Kidney tubule cell (primary cell): ENCODE data around the gene PTGES3L.
"Not testable (repeated sequence)": the region's sequence is repeated elsewhere in the genome, so short reads cannot be mapped to it uniquely, and the experiment has no call there.

ENCODE experiments used
- DNase-seq: peaks from one replicate; pipeline ENCODE4 v3.0.0-alpha.2; 2018; ENCODE audit warnings: low spot score

Gene PTGES3L

GRCh38 chr17:42980274-42980765 is 440 bp upstream of the PTGES3L start, which contains the start of gene RUNDC1:
Gene RUNDC1 (plus strand): TSS chr17:42980565. CDS start chr17:42980577, 12 bp downstream.
- peak; percentile 91 for DNase-seq

DNA sequence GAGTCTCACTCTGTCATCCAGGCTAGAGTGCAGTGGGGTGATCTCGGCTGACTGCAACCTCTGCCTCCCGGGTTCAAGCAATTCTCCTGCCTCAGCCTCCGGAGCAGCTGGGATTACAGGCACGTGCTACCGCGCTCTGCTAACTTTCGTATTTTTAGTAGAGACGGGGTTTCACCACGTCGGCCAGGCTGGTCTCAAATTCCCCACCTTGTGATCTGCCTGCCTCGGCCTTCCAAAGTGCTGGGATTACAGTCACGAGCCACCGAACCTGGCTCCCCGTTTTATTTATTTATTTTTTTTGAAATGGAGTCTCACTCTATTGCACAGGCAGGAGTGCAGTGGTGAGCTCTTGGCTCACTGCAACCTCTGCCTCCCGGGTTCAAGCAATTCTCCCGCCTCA is 4.2 kb downstream of the PTGES3L start:
- DNase-seq: not testable (repeated sequence)

DNA sequence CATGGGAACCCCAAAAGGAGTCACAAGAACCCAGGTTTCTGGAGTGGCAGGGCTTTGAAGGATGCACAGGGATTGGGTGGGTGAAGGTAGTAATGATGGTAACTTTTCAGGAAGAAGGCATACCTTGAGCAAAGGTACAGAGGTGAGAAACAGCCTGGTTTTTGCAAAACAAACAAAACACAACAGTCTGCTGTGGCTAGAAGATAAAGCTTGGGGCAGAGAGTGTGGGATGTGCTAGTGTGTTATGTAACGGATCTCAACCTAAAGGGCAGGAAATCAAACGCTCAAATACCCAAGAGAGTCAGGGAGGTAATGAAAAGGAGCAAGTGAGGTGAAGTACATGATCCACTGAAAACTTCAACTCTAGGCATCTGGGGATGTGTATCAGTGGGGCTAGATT is 4.6 kb downstream of the PTGES3L start:
- DNase-seq: no peak

DNA sequence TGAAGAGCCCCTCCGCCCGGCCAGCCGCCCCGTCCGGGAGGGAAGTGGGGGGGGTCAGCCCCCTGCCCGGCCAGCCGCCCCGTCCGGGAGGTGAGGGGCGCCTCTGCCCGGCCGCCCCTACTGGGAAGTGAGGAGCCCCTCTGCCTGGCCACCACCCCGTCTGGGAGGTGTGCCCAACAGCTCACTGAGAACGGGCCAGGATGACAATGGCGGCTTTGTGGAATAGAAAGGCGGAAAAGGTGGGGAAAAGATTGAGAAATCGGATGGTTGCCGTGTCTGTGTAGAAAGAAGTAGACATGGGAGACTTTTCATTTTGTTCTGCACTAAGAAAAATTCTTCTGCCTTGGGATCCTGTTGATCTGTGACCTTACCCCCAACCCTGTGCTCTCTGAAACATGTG is 6.6 kb downstream of the PTGES3L start:
- not testable (repeated sequence) for DNase-seq

GRCh38 chr17:42971589-42971988 is 8.3 kb downstream of the PTGES3L start:
- no peak for DNase-seq

DNA sequence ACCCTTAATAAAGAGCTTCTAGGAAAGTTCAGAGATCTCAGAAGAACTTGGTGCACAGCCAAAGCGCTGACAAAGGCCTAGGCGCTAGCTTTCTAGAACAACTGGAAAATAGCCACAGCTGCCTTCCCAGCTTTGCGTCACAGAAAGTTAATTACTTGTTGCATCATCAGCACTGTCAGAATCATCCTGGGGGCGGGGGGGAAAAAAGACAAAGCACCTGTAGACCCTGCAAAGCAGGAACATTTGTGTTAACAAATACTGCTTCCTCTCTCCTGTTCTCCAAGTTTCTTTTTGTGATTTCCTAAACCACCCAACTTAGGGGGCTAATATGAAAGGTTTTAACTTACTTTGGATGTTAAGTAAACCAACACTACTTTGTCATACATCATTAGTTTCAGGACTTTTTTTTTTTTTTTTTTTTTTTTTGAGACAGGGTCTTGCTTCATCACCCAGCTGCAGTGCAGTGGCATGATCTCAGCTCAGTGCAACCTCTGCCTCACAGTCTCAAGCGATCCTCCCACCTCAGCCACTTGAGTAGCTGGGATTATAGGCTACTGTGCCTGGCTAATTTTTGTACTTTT is 10.8 kb downstream of the PTGES3L start:
- DNase-seq: peak; percentile 57

DNA sequence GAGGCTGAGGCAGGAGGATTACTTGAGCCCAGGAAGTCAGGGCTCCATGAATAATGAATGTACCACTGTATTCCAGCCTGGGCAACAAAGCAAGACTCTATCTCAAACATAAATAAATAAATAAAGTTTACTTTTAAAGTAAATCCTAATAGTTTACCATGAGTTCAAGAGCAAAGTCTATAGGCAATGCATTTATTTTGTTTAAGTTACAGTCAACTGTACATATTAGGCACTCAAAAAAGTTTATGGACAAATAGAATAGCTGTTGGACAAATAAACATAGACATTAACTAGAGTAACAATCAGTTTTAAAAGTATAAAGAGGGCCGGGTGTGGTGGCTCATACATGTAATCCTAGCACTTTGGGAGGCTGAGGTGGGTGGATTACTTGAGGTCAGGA is 12.0 kb downstream of the PTGES3L start:
- DNase-seq: no peak

DNA sequence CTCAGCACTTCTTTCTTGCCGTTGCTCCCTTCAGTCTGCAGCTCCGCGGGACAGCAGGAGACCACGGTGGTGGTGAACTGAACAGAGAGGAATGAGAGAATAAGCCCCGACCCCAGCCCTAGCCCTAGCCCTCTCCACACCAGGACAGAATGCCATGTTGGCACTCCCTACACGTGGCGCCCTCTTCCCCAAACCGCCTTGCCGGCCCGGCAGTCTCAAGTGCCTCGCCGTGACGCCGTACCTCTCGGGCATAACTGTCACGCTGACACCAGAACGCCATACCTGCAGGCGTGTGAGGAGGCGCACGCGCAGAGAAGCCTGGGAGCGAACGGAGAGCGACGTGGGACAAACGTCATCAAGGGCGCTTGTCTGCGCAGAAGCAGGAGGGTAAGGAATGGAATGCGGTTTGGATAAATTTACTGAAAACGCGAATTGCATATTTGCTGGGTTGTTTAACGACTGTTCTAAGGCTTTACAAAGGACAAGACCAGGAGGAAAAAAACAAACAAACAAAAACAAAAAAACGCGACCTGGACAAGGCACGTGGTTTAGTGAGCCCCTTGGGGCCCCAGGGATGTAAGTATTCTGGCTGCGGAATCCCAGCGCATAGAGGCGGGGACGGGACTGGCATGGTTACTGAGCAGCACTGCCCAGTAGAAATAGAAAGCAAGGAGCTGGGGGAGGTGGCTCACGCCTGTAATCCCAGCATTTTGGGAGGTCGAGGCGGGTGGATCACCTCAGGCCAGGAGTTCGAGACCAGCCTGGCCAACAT is 15.5 kb downstream of the PTGES3L start, which contains the start of gene AARSD1:
Gene AARSD1 (minus strand): TSS at position 294 of the 772 bp plus-strand sequence. CDS start 14 bp downstream, at position 280.
- DNase-seq: peak; percentile 94

GRCh38 chr17:42953669-42954068 is 26.2 kb downstream of the PTGES3L start:
- no peak for DNase-seq

GRCh38 chr17:42950044-42950783 is 29.7 kb downstream of the PTGES3L start:
- DNase-seq: no peak

- DNase-seq: no peak
Observed at GRCh38 chr17:42946812-42947211, 33.1 kb downstream of the PTGES3L start.

DNA sequence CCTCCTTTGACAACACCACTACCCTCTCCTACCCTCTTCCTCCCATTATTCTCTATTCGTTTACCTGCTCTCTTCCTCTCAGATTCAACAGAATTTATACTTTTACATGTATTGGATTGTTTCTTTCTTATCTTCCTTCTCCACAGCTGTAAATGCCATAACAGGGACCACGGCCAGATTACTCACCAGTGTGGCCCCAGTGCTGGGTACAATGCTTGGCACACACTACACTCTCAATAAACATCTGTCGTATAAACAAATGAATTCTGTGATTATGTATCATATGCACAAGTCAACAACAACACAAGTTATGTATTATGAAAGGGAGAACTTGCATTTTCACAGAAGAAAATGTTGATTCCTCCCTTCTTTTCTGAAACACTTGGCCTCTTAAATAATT is 35.7 kb downstream of the PTGES3L start:
- no peak for DNase-seq

- DNase-seq: peak; percentile 63
Observed at GRCh38 chr17:42937712-42938596, 41.9 kb downstream of the PTGES3L start.

DNA sequence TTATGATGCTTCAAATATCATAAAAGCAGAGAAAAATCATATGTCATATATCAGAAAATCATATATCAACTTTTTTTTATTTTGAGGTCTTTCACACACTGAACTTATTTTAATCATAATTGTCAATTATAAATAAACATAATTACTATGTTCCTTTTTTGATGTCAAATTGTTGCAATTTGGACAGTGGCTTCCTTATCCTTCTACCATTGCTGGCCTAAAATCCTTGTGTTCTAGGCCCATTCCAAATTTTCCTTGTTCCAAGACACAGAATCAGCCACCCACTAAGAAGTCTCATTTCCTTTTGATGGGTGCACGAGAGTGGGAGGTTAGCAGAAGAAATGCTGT is 50.4 kb downstream of the PTGES3L start:
- no peak for DNase-seq

DNA sequence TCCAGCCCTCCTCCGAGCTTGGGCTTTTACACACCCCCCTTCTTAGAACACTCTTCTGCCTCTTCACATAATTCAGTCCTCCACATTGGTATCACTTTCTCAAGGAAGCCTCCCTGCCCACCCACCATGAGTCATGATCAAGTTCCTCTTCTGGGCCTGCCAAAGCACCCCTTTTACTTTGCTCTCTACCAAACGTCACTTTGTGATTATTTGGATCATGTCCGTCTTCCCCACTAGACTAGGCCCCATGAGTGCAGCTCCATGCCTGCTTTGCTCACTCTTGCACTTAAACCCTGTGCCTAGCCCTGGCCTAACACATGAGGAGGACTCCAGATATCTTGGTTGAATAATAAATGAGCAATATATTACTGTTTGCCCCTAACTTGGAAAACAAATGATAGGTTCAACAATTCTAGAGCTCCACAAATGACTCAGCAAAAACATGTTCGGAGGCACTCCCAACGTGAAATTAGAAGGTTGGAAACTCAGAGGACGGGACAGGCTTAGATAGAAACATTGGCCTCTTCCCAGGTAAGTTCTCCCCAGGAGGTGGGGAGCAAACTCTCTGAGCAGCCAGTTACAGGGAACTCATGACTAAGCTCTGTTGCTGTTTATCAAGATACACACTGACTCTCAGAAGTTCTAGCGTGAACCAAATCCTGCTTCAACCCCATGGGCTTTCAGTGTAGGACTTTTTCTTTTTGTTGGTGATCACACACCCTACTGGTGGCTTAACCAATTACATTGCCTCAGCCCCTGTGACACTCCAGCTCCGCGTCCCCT is 51.0 kb downstream of the PTGES3L start:
- DNase-seq: peak; percentile 89

GRCh38 chr17:42924891-42925290 is 55.0 kb downstream of the PTGES3L start:
- DNase-seq: no peak

- not testable (repeated sequence) for DNase-seq
Observed at GRCh38 chr17:42923472-42923871, 56.4 kb downstream of the PTGES3L start.

DNA sequence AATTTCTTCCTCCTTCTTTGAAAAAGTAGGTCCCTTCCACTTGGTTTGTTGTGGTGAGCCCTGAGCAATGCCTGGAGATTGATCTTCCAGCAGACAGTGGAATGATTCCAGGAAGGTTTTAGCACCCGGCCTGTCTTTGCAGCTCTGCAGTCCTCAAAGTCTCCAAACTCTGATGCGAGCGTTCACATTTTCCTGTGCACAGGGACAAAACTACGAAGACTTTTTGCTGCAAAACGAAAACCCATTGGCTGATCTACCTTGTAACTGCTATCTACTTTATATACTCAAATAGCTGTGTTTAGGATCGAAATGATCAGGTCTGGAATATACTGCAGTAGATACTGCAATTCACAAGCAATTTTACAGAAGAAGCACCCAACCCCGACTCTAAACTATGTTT is 57.6 kb downstream of the PTGES3L start:
- DNase-seq: no peak

- no peak for DNase-seq
Observed at GRCh38 chr17:42920922-42921321, 59.0 kb downstream of the PTGES3L start.

GRCh38 chr17:42920106-42920900 is 59.6 kb downstream of the PTGES3L start:
- DNase-seq: no peak
